Measurements from ENCODE around the gene DDR1.

- TF ChIP-seq, protein P1, sequence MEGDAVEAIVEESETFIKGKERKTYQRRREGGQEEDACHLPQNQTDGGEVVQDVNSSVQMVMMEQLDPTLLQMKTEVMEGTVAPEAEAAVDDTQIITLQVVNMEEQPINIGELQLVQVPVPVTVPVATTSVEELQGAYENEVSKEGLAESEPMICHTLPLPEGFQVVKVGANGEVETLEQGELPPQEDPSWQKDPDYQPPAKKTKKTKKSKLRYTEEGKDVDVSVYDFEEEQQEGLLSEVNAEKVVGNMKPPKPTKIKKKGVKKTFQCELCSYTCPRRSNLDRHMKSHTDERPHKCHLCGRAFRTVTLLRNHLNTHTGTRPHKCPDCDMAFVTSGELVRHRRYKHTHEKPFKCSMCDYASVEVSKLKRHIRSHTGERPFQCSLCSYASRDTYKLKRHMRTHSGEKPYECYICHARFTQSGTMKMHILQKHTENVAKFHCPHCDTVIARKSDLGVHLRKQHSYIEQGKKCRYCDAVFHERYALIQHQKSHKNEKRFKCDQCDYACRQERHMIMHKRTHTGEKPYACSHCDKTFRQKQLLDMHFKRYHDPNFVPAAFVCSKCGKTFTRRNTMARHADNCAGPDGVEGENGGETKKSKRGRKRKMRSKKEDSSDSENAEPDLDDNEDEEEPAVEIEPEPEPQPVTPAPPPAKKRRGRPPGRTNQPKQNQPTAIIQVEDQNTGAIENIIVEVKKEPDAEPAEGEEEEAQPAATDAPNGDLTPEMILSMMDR (IDR thresholded peaks at IDR 0.05), result no peak
- TF ChIP-seq POLR2A (IDR thresholded peaks at IDR 0.05), result no peak
Observed at GRCh38 chr6:30893666-30894065, 9.3 kb downstream of the DDR1 start.
